GM12865 (cell line): Measurements from ENCODE around the gene SLC25A53.

Experiments used
- DNase-seq: peaks from one replicate; pipeline ENCODE4 v3.0.0; 2010; ENCODE audit warnings: low read depth
- H3K4me3 ChIP-seq: 2 replicates; pipeline ENCODE4 v1.5.1; 2011; ENCODE audit warnings: mild to moderate bottlenecking, low read depth, low read length, control low read depth
- TF ChIP-seq, protein P1 (sequence below): IDR thresholded peaks from 2 replicates; pipeline ENCODE4 v1.5.1; 2011; ENCODE audit warnings: low read length, control low read depth, low read depth, inconsistent platforms; ENCODE audit not compliant: insufficient read depth; ENCODE audit errors: missing control alignments

The SLC25A53 gene

DNA sequence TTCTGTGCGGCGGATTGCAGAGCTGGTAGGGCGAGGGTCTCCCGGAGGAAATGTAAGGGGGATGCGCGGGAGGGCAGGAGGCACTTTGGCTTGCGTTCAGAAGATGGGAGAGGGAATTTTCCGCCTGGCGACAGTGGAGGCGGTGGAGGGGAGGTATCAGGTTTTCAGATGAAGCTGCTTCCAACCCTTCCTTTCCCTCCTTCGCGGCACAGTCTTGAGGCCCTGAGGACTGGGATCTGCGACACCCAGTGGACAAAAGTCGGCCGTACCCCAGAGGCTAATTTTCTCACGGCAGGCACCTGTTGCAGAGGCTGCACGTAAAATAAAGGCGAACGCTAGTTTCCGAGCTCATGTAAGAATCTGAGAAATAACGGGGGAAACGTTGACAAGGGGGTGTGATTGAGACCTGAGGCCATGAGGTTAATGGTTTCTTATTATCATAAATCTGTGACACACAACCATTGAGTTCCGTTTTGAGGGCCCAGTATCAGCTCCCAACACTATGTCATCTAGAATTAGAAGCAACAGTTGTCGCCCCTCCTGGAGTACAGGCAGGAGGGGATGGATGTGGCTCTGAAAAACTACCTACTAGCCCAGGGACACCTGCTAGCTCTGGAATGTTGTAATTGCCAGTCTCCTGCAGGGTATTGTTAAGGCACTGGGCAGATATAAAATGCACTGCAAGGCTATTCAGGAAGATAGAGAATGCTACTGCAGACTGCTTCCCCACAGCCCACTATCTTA lies 43.4 kb downstream of the SLC25A53 start:
- H3K4me3 ChIP-seq: peak overlapping the region; percentile 60
- TF ChIP-seq, protein P1, sequence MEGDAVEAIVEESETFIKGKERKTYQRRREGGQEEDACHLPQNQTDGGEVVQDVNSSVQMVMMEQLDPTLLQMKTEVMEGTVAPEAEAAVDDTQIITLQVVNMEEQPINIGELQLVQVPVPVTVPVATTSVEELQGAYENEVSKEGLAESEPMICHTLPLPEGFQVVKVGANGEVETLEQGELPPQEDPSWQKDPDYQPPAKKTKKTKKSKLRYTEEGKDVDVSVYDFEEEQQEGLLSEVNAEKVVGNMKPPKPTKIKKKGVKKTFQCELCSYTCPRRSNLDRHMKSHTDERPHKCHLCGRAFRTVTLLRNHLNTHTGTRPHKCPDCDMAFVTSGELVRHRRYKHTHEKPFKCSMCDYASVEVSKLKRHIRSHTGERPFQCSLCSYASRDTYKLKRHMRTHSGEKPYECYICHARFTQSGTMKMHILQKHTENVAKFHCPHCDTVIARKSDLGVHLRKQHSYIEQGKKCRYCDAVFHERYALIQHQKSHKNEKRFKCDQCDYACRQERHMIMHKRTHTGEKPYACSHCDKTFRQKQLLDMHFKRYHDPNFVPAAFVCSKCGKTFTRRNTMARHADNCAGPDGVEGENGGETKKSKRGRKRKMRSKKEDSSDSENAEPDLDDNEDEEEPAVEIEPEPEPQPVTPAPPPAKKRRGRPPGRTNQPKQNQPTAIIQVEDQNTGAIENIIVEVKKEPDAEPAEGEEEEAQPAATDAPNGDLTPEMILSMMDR: peak; percentile 58
- peak; percentile 76 for DNase-seq

GRCh38 chrX:104112326-104112951 lies 44.4 kb downstream of the SLC25A53 start, which contains the start of gene ZCCHC18:
Gene ZCCHC18, plus strand, starts transcription at chrX:104112523. Its CDS starts 1,589 bp downstream, at chrX:104114112.
- peak; percentile 81 for DNase-seq
- H3K4me3 ChIP-seq: peak within 1 kb of the TSS; percentile 60
- TF ChIP-seq, protein P1: no peak

DNA sequence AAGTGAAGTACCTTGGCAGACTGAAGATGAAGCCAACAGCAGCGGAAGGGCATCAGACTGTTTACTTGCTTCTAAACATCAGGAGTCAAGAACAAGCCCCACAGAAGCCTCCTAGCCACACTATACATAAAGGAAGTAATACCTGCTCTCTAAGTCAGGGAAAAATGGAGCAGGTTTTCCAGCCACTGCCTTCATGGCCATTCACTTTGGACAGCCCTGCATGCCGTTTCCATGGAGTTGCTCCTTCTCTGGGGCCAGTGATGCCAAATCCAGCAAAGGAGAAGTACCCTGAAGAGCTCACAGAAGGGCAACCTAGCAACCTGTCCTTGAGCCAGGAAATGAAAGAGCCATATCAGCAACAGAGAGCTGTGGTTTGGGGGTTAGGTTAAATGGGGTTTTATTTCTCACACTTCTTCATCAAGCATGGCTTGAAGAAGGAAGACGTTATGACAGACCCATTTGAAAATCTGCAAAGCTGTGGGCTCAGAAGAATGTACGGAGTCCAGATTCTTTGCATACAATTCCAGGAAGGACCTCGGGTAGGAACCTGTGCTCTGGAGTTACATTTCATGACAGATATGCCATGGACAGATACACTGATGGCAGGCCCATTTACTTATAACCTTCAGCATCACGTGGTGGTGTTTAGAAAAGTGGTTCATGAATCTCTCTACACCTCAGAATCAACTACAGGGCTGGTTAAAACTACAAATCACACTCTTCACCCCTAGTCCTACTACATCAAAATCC lies 46.1 kb downstream of the SLC25A53 start:
- peak overlapping the region; percentile 28; the same call in 1 of the 2 replicates for H3K4me3 ChIP-seq
- peak; percentile 25 for DNase-seq

DNA sequence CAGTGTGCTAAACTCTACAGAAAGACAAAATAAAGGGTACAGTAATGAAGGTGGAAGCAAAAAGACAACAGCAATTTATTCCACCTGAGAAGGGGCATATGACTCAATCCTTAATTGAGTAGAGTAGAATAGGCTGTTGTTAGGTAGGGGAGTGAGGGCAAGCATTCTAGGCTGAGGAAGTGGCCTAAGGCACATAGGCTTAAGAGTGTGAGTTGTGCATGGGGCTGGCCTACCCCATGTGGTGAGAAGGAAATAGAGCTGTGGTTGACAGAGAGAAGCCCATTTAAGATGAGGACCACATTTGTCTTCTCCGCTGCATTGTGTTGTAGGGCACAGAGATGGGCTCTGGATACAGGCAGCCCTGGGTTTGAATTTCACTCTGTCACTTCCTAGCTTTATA lies 47.9 kb downstream of the SLC25A53 start:
- no peak overlapping the region for H3K4me3 ChIP-seq
- TF ChIP-seq, protein P1: no peak
- no peak for DNase-seq

DNA sequence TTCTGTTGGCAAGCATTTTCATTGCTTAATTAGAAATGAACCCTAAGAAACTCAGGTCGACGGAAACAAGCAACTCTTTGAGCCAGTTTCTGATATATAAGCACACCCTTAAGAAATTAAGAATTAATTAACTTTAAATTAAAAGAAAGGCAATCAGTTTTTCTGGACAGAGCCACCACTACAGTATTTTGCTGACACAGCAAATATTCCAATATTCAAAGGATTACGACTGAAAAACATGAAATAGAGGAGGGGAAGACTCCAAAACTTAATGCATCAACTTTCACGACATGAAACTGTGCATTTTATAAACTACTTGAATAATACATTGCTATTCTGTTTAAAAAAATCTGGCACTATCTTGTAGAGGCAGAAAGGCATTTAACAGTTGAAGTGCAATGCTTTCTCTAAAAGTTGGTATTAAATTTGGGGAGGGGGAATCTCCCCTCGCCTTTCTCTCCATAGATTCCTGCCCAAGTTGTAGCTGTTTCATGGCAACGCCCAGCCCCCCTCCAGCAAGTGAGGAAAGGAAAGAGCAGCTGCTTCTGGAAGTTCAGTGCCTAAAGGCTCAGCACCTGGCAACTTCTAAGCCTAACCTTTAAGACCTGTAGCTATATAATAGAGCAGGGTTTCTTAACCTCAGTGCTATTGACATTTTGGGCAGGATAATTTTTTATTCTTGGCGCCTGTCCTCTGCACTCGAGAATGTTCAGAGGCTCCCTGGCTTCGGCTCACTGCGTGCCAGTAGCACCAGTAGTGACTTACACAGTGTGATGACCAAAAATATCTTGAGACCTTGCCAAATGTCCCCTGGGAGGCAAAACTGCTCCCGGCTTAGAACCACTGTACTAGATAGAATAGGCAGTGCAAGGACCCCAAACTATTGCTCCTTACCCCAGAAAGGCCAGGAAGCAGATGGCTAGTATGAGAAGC lies 51.2 kb downstream of the SLC25A53 start:
- no peak for DNase-seq
- no peak overlapping the region for H3K4me3 ChIP-seq
- TF ChIP-seq, protein P1: no peak

GRCh38 chrX:104104676-104105075 lies 52.1 kb downstream of the SLC25A53 start:
- TF ChIP-seq, protein P1: no peak
- DNase-seq: no peak
- H3K4me3 ChIP-seq: no peak overlapping the region
